Hepatocyte (in vitro differentiated cells): ENCODE results near the gene OR52H1. TPM values are rescaled to one million over a fixed set of nuclear protein-coding genes. Genes with fewer than 3 reads are reported as not detected.
A peak's percentile ranks its signal among the peaks of the same experiment; 100 is the strongest.

Source experiments
- DNase-seq: peaks from one replicate; pipeline ENCODE4 v3.0.0-alpha.2; 2016; ENCODE audit warnings: low spot score
- H2AFZ ChIP-seq: fragments of 200-600 bp; sonication (generic); 2 replicates; pipeline ENCODE4 v1.6.0; 2016; ENCODE audit warnings: antibody characterized with exemption, mild to moderate bottlenecking
- H3K27ac ChIP-seq: fragments of 200-600 bp; sonication (generic); 2 replicates; pipeline ENCODE4 v1.5.1; 2016; ENCODE audit warnings: mild to moderate bottlenecking
- H3K27me3 ChIP-seq: fragments of 200-600 bp; sonication (generic); 2 replicates; pipeline ENCODE4 v1.6.1; 2016
- H3K36me3 ChIP-seq: fragments of 200-600 bp; sonication (generic); replicated peaks from 2 replicates; pipeline ENCODE4 v1.5.1; 2016; ENCODE audit warnings: low read depth; ENCODE audit not compliant: insufficient read depth
- H3K4me1 ChIP-seq: fragments of 200-600 bp; sonication (generic); 2 replicates; pipeline ENCODE4 v1.5.1; 2016; ENCODE audit warnings: mild to moderate bottlenecking, moderate library complexity; ENCODE audit not compliant: insufficient read depth
- H3K4me2 ChIP-seq: fragments of 200-600 bp; sonication (generic); 2 replicates; pipeline ENCODE4 v1.6.0; 2016
- H3K4me3 ChIP-seq: fragments of 200-600 bp; sonication (generic); 2 replicates; pipeline ENCODE4 v1.5.1; 2016; ENCODE audit warnings: mild to moderate bottlenecking
- H3K79me2 ChIP-seq: fragments of 200-600 bp; sonication (generic); 2 replicates; pipeline ENCODE4 v1.6.0; 2017; ENCODE audit warnings: mild to moderate bottlenecking
- H3K9me2 ChIP-seq: fragments of 200-600 bp; sonication (generic); replicated peaks from 2 replicates; pipeline ENCODE4 v1.6.0; 2017; ENCODE audit warnings: mild to moderate bottlenecking; ENCODE audit not compliant: insufficient read depth
- H3K9me3 ChIP-seq: fragments of 200-600 bp; sonication (generic); 2 replicates; pipeline ENCODE4 v1.5.1; 2016; ENCODE audit warnings: low read depth, mild to moderate bottlenecking
- H4K20me1 ChIP-seq: fragments of 200-600 bp; sonication (generic); 2 replicates; pipeline ENCODE4 v1.6.0; 2016; ENCODE audit warnings: mild to moderate bottlenecking; ENCODE audit not compliant: insufficient read depth, poor library complexity, severe bottlenecking
- CTCF ChIP-seq: fragments of 200-600 bp; sonication (generic); IDR thresholded peaks from 2 replicates; pipeline ENCODE4 v1.5.1; 2016; ENCODE audit warnings: antibody characterized with exemption, mild to moderate bottlenecking; ENCODE audit not compliant: poor library complexity
- EZH2 ChIP-seq: fragments of 200-600 bp; sonication (generic); IDR thresholded peaks from 2 replicates; pipeline ENCODE4 v1.6.1; 2016; ENCODE audit warnings: antibody characterized with exemption, mild to moderate bottlenecking, borderline replicate concordance
- EZH2phosphoT487 ChIP-seq: fragments of 200-600 bp; sonication (generic); IDR thresholded peaks from one replicate; pipeline ENCODE4 v1.6.1; 2018; ENCODE audit warnings: antibody characterized with exemption, mild to moderate bottlenecking, low read depth, moderate library complexity; ENCODE audit not compliant: unreplicated experiment, severe bottlenecking
- WGBS: methylation state at CpG from one replicate; pipeline ENCODE4 v1.1.6; 2016; ENCODE audit warnings: low lambda C conversion rate; ENCODE audit errors: missing lambda C conversion rate; 5-methylcytosine and 5-hydroxymethylcytosine counted together
- polyA plus RNA-seq: library from polyadenylated mRNA; unstranded; fragments of >200 nt; fragmentation: Nextera tagmentation; extraction: Ambion mirVana; gene quantifications from 2 replicates; pipeline ENCODE4 v1.2.1, GENCODE V29; 2016
- total RNA-seq: library from RNA; depleted of rRNA; stranded (reverse); fragments of >200 nt; gene quantifications from 2 replicates; pipeline ENCODE4 v1.2.3, GENCODE V29; 2014

OR52H1 gene
- total and polyA plus RNA-seq, 2 experiments from 2014 or later, result not detected

DNA sequence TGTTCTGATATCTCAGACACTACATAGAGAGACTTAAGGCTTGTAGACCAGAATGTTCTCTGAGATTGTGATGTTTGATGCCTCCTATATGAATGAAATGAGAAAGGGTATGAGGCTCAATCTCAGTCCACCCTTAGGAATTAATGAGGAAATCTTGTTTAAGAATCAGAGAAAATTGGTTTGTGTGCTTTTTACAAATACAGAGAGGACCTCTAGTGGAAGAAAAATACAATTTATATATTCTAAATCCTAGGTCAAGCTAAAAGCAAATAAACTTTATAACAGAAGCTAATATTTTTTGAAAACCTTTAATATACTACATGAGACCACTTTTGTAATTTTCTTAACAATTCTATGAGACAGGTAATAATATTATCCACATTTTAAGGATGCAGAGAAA is 5.0 kb upstream of the OR52H1 start:
- no peak for DNase-seq
- Histone ChIP-seq H3K27me3 (peaks cover 5% of the 10 kb centered on the region), H3K4me2 (no peak overlapping the region), H3K79me2 (no peaks in the 10 kb centered on the region), H4K20me1 (no peaks in the 10 kb centered on the region), H3K4me1 (no peaks in the 10 kb centered on the region), H3K27ac (no peak overlapping the region), H3K9me2 (no peaks in the 10 kb centered on the region), H2AFZ (no peak overlapping the region), H3K9me3 (no peaks in the 10 kb centered on the region), H3K4me3 (no peak overlapping the region), H3K36me3 (no peaks in the 10 kb centered on the region)
- TF ChIP-seq CTCF (peak; percentile 29), EZH2 (no peak)

DNA sequence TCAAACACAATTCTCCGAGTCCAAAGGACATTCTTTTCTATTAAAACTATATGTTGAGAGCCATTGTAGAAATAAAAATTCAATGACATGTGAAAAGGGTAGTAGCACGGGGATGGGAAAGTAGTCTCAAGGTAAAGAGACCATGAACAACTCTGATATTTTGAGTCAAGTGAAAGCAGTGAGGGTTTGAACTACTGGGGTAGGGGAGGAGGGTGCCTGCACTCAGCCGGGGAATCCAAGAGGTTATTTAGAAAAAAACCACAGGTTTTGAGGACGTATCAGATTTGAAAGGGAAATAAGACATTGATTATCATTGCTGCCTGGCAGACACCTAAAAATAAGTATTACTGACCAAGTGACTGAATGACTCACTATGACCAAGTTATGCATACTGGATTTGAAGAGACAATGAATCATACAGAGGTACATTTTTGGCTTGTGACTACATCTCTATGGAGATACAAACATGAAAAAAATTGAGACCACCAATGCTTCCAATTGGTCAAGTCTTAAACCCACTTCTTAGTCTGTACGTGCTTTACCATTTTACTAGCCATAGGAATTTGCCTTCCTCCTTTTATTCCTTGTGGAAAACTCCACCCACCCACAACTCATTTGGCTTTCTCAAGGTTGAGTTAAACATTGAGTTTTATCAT is 2.2 kb upstream of the OR52H1 start:
- Histone ChIP-seq H2AFZ (no peak overlapping the region), H3K9me2 (no peaks in the 10 kb centered on the region), H3K4me1 (no peaks in the 10 kb centered on the region), H3K4me3 (no peak overlapping the region), H3K4me2 (no peak overlapping the region), H3K9me3 (no peaks in the 10 kb centered on the region), H3K27me3 (no peaks in the 10 kb centered on the region), H3K27ac (no peak overlapping the region), H4K20me1 (no peaks in the 10 kb centered on the region), H3K36me3 (no peaks in the 10 kb centered on the region), H3K79me2 (no peaks in the 10 kb centered on the region)
- WGBS, result 74% methylated on average over 5 of the region's 5 CpGs
- TF ChIP-seq EZH2phosphoT487 (no peak), CTCF (no peak), EZH2 (no peak)
- DNase-seq, result no peak

DNA sequence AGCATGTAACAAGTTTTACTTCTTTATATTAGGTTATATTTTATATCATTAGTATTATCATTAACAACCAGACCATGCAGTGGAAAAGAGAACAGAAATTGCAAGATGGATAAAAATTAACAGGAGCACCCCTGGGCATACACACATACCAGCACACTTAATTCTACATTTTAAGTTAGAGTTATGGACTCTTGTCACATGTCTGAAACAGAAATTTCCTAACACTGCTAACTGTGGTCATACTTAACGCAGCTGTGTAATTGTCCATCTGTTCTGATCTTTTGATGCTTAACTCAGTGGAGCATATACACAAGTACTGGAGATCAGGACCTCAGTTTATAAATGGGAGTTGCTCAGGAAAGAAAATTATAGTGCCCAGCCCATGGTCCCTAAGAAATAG is 358 bp downstream of the OR52H1 start:
- H3K9me2 ChIP-seq, result no peaks in the 10 kb centered on the region
- no peaks in the 10 kb centered on the region for H3K9me3 ChIP-seq
- H3K27ac ChIP-seq, result no peak overlapping the region
- H3K4me1 ChIP-seq, result no peaks in the 10 kb centered on the region
- H4K20me1 ChIP-seq, result no peaks in the 10 kb centered on the region
- H3K79me2 ChIP-seq, result no peaks in the 10 kb centered on the region
- 93% methylated on average over 1 of the region's 1 CpG for WGBS
- no peaks in the 10 kb centered on the region for H3K36me3 ChIP-seq
- H3K4me2 ChIP-seq, result no peak overlapping the region
- no peak overlapping the region for H3K4me3 ChIP-seq
- TF ChIP-seq EZH2 (no peak), CTCF (no peak), EZH2phosphoT487 (no peak)
- no peaks in the 10 kb centered on the region for H3K27me3 ChIP-seq
- DNase-seq, result no peak
- no peak overlapping the region for H2AFZ ChIP-seq

DNA sequence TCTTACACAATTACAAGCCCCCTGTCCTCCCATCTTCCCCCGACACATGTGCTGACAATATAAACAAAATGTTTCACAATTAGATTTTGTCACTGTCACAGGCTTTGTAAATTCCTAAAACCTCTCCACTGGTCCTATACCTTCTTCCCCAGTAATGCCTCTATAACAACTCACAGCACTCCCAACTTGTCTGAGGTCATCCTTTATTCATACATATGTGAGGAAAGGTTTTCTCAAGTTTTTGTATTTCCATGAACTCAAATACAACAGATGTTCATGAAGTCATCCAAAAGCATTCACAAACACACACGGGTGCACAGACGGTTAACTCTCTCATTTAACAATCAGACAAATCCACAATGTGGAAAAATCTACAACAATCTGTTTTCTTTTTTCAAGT is 1.9 kb downstream of the OR52H1 start:
- Histone ChIP-seq H2AFZ (no peak overlapping the region), H3K27me3 (no peaks in the 10 kb centered on the region), H3K4me2 (no peak overlapping the region), H3K4me1 (no peaks in the 10 kb centered on the region), H3K79me2 (no peaks in the 10 kb centered on the region), H3K27ac (no peak overlapping the region), H3K4me3 (no peak overlapping the region), H4K20me1 (no peaks in the 10 kb centered on the region), H3K9me2 (no peaks in the 10 kb centered on the region), H3K9me3 (no peaks in the 10 kb centered on the region), H3K36me3 (no peaks in the 10 kb centered on the region)
- no peak for DNase-seq
- WGBS, result 87% methylated on average over 3 of the region's 3 CpGs
- TF ChIP-seq CTCF (no peak), EZH2phosphoT487 (no peak), EZH2 (no peak)
